HepG2 (cell line): ENCODE data around the gene MRFAP1. TPM values are rescaled to one million over a fixed set of nuclear protein-coding genes. Genes with fewer than 3 reads are reported as not detected.

ENCODE experiments used
- AKAP8 ChIP-seq: sonication (generic); formaldehyde crosslinking; IDR thresholded peaks from 2 replicates; pipeline ENCODE4 v1.5.1; 2020; ENCODE audit warnings: mild to moderate bottlenecking, missing genetic modification reagents
- FOXP4 ChIP-seq: sonication (generic); formaldehyde crosslinking; IDR thresholded peaks from 2 replicates; pipeline ENCODE4 v1.4.0; 2020; ENCODE audit warnings: missing genetic modification reagents
- MAFF ChIP-seq: IDR thresholded peaks from 2 replicates; pipeline ENCODE4 v1.6.1; 2011; ENCODE audit warnings: low read depth, low read length, improper control_type of control experiment
- MLX ChIP-seq: IDR thresholded peaks from 2 replicates; pipeline ENCODE4 v1.6.1; 2016
- RFXAP ChIP-seq: sonication (generic); formaldehyde crosslinking; IDR thresholded peaks from 2 replicates; pipeline ENCODE4 v1.4.0; 2020; ENCODE audit warnings: missing genetic modification reagents, borderline replicate concordance
- XBP1 ChIP-seq: sonication (generic); formaldehyde crosslinking; IDR thresholded peaks from 2 replicates; pipeline ENCODE4 v1.5.0; 2020; ENCODE audit warnings: missing genetic modification reagents
- ZFAT ChIP-seq: sonication (generic); formaldehyde crosslinking; conservative IDR thresholded peaks from 2 replicates; pipeline ENCODE4 v1.8.1; 2023; ENCODE audit warnings: missing genetic modification reagents, inconsistent platforms
- ZNF205 ChIP-seq: IDR thresholded peaks from 2 replicates; pipeline ENCODE4 v1.6.1; 2018; ENCODE audit warnings: missing biosample characterization, missing genetic modification reagents
- ZNF274 ChIP-seq: sonication (generic); formaldehyde crosslinking; IDR thresholded peaks from 2 replicates; pipeline ENCODE4 v1.5.1; 2020; ENCODE audit warnings: mild to moderate bottlenecking, missing genetic modification reagents
- ZNF646 ChIP-seq: sonication (generic); formaldehyde crosslinking; IDR thresholded peaks from 2 replicates; pipeline ENCODE4 v1.9.0; 2021; ENCODE audit warnings: mild to moderate bottlenecking, missing genetic modification reagents
- polyA plus RNA-seq, 8 experiments: library from polyadenylated mRNA; depleted of rRNA in 3 of 8; stranded (reverse) in 7 of 8; unstranded in 1 of 8; fragments of >200 nt; fragmentation: Illumina TruSeq in 4 of 8; extraction: Trizol in 4 of 8; gene quantifications; 2 replicates each; pipeline versions ENCODE4 v1.2.1 to v1.2.3, GENCODE V29; 2011 to 2016; ENCODE audit warnings: low read depth in 4 of 8, missing spikeins in 1 of 8, mixed read lengths in 1 of 8; ENCODE audit not compliant: insufficient read depth in 1 of 8
- total RNA-seq, 5 experiments: library from RNA; depleted of rRNA; stranded (reverse); fragments of >200 nt; fragmentation: Illumina TruSeq; extraction: Trizol; gene quantifications; 2 replicates each; pipeline ENCODE4 v1.2.3, GENCODE V29; 2016; ENCODE audit warnings: low read depth in 1 of 5
- TF ChIP-seq, protein P1 (sequence below): sonication (generic); formaldehyde crosslinking; IDR thresholded peaks from 2 replicates; pipeline ENCODE4 v1.5.1; 2020; ENCODE audit warnings: mild to moderate bottlenecking, missing genetic modification reagents, moderate library complexity
- TF ChIP-seq, protein P2 (sequence below): sonication (generic); formaldehyde crosslinking; IDR thresholded peaks from 2 replicates; pipeline ENCODE4 v1.4.0; 2020; ENCODE audit warnings: mild to moderate bottlenecking, missing genetic modification reagents, borderline replicate concordance

Gene MRFAP1
- total and polyA plus RNA-seq, 2 of the 13 experiments (the other 11 are each of a cell fraction or from before 2014, with no cell fraction given) = 112 to 158 TPM

DNA sequence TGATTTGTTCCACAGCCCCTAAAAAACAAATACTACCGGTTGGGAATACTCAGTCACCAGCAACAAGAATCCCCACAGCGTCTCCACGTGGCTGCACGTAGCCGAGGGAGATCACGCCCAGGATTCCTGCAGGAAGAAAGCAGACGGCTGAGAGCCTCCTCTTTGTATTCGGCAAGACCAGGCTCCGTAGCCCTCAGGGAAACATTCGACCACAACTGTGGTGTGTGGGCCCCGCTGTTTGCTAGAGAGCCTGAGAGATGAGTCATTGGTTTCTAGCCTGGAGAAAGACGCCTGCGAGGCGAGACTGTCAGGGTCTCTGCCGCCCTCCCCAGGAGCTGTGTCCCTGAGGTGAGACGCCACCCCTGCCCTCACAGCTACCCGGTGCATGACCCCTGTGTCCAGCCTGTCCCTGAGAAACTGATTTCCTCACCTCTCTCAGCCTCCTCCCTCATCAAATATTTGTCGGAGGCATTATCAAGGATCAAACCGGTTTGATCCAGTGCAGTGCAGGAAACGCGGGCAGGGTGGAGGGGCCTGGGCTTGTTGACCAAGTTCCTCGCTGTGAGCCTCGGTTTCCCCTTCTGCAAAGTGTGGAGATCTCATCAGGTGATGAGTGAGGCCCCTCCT, 48.5 kb downstream of the MRFAP1 start (continued):
- TF ChIP-seq ZNF646 (CRISPR knock-in tag) = no peak
- no peak for TF ChIP-seq MAFF
- no peak for TF ChIP-seq XBP1 (CRISPR knock-in tag)
- TF ChIP-seq, protein P1, sequence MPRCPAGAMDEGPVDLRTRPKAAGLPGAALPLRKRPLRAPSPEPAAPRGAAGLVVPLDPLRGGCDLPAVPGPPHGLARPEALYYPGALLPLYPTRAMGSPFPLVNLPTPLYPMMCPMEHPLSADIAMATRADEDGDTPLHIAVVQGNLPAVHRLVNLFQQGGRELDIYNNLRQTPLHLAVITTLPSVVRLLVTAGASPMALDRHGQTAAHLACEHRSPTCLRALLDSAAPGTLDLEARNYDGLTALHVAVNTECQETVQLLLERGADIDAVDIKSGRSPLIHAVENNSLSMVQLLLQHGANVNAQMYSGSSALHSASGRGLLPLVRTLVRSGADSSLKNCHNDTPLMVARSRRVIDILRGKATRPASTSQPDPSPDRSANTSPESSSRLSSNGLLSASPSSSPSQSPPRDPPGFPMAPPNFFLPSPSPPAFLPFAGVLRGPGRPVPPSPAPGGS = 0 out of 2 replicates have a peak, but pooled peaks have one; percentile 52
- TF ChIP-seq, protein P2, sequence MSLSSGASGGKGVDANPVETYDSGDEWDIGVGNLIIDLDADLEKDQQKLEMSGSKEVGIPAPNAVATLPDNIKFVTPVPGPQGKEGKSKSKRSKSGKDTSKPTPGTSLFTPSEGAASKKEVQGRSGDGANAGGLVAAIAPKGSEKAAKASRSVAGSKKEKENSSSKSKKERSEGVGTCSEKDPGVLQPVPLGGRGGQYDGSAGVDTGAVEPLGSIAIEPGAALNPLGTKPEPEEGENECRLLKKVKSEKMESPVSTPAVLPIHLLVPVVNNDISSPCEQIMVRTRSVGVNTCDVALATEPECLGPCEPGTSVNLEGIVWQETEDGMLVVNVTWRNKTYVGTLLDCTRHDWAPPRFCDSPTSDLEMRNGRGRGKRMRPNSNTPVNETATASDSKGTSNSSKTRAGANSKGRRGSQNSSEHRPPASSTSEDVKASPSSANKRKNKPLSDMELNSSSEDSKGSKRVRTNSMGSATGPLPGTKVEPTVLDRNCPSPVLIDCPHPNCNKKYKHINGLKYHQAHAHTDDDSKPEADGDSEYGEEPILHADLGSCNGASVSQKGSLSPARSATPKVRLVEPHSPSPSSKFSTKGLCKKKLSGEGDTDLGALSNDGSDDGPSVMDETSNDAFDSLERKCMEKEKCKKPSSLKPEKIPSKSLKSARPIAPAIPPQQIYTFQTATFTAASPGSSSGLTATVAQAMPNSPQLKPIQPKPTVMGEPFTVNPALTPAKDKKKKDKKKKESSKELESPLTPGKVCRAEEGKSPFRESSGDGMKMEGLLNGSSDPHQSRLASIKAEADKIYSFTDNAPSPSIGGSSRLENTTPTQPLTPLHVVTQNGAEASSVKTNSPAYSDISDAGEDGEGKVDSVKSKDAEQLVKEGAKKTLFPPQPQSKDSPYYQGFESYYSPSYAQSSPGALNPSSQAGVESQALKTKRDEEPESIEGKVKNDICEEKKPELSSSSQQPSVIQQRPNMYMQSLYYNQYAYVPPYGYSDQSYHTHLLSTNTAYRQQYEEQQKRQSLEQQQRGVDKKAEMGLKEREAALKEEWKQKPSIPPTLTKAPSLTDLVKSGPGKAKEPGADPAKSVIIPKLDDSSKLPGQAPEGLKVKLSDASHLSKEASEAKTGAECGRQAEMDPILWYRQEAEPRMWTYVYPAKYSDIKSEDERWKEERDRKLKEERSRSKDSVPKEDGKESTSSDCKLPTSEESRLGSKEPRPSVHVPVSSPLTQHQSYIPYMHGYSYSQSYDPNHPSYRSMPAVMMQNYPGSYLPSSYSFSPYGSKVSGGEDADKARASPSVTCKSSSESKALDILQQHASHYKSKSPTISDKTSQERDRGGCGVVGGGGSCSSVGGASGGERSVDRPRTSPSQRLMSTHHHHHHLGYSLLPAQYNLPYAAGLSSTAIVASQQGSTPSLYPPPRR (CRISPR knock-in tag) = 0 out of 2 replicates have a peak, but pooled peaks have one; percentile 29
- TF ChIP-seq ZNF274 (CRISPR knock-in tag) = no peak
- TF ChIP-seq FOXP4 (CRISPR knock-in tag) = peak; percentile 44
- TF ChIP-seq ZFAT (CRISPR knock-in tag) = no peak
- no peak for TF ChIP-seq AKAP8
- peak; percentile 13; the same call in 1 of the 2 replicates for TF ChIP-seq ZNF205 (CRISPR knock-in tag)
- no peak for TF ChIP-seq MLX (CRISPR knock-in tag)
- TF ChIP-seq RFXAP (CRISPR knock-in tag) = peak; percentile 56; the same call in 1 of the 2 replicates
